Measurements from ENCODE around the gene NAV2. TPM values are rescaled to one million over a fixed set of nuclear protein-coding genes. Genes with fewer than 3 reads are reported as not detected.

The NAV2 gene
- total and polyA plus RNA-seq, 2 donors from 2014 or later, result 5.9 to 37.7 TPM

GRCh38 chr11:20112291-20113148 lies 399.9 kb downstream of the NAV2 start:
- peaks cover 2 to 38% (median 6%) of the 10 kb centered on the region in 3 donors for H3K36me3 ChIP-seq (ENCODE audit: control insufficient read depth in 2 of 3, insufficient read depth in 3 of 3, low read length in 3 of 3)

GRCh38 chr11:20113149-20113438 lies 400.5 kb downstream of the NAV2 start:
- TF ChIP-seq CTCF (IDR thresholded peaks at IDR 0.05; ENCODE audit: borderline replicate concordance, extremely low read depth, insufficient read depth), result no peak
- H3K9me3 ChIP-seq (ENCODE audit: control insufficient read depth in 2 of 3, insufficient read depth in 1 of 3, low read length in 3 of 3), result no peaks in the 10 kb centered on the region
- no peak for FAIRE-seq
- H3K36me3 ChIP-seq (ENCODE audit: control insufficient read depth in 2 of 3, insufficient read depth in 3 of 3, low read length in 3 of 3), result peaks cover 2 to 36% (median 9%) of the 10 kb centered on the region in 3 donors
- intact Hi-C loops (cut with DNase I), result loop anchor here (10.0 kb wide), 1 partner anchor 158 kb away; no protein-coding TSS in a partner anchor
- no peak overlapping the region for H3K9ac ChIP-seq (ENCODE audit: low read length in 3 of 3)
- H3K4me1 ChIP-seq (ENCODE audit: control insufficient read depth in 2 of 3, insufficient read depth in 2 of 3, low read depth in 1 of 3, low read length in 3 of 3), result peaks cover 0 to 9% (median 0%) of the 10 kb centered on the region in 3 donors
- H3K27ac ChIP-seq (ENCODE audit: low read depth in 2 of 2, low read length in 2 of 2), result peak overlapping the region; percentile 82 to 83
- no peaks in the 10 kb centered on the region for H3K27me3 ChIP-seq (ENCODE audit: control insufficient read depth, insufficient read depth, low read length)
- no peak overlapping the region for H3K4me3 ChIP-seq (ENCODE audit: low read length in 3 of 3)
- peak in 2 of 5 donors; percentile 17 to 52 for DNase-seq

More at GRCh38 chr11:20112291-20113148, 399.9 kb downstream of the NAV2 start:
- H3K4me1 ChIP-seq (ENCODE audit: control insufficient read depth in 2 of 3, insufficient read depth in 2 of 3, low read depth in 1 of 3, low read length in 3 of 3), result peaks cover 0 to 9% (median 0%) of the 10 kb centered on the region in 3 donors
- no peaks in the 10 kb centered on the region for H3K9me3 ChIP-seq (ENCODE audit: control insufficient read depth in 2 of 3, insufficient read depth in 1 of 3, low read length in 3 of 3)
- no peak for TF ChIP-seq CTCF (IDR thresholded peaks at IDR 0.05; ENCODE audit: borderline replicate concordance, extremely low read depth, insufficient read depth)
- intact Hi-C loops (cut with DNase I), result loop anchor here (10.0 kb wide), 1 partner anchor 158 kb away; no protein-coding TSS in a partner anchor
- no peak overlapping the region for H3K4me3 ChIP-seq (ENCODE audit: low read length in 3 of 3)
- peak overlapping the region; percentile 82 to 83 for H3K27ac ChIP-seq (ENCODE audit: low read depth in 2 of 2, low read length in 2 of 2)
- H3K27me3 ChIP-seq (ENCODE audit: control insufficient read depth, insufficient read depth, low read length), result no peaks in the 10 kb centered on the region
- DNase-seq (peak in 1 of 5 donors; percentile 92), FAIRE-seq (no peak)
- peak overlapping the region in 1 of 3 donors; percentile 23 for H3K9ac ChIP-seq (ENCODE audit: low read length in 3 of 3)

- TF ChIP-seq CTCF (IDR thresholded peaks at IDR 0.05; ENCODE audit: borderline replicate concordance, extremely low read depth, insufficient read depth), result no peak
- Histone ChIP-seq H3K9me3 (ENCODE audit: control insufficient read depth in 2 of 3, insufficient read depth in 1 of 3, low read length in 3 of 3) (no peaks in the 10 kb centered on the region), H3K4me1 (ENCODE audit: control insufficient read depth in 2 of 3, insufficient read depth in 2 of 3, low read depth in 1 of 3, low read length in 3 of 3) (peaks cover 0 to 9% (median 0%) of the 10 kb centered on the region in 3 donors), H3K36me3 (ENCODE audit: control insufficient read depth in 2 of 3, insufficient read depth in 3 of 3, low read length in 3 of 3) (peaks cover 2 to 41% (median 11%) of the 10 kb centered on the region in 3 donors), H3K9ac (ENCODE audit: low read length in 3 of 3) (no peak overlapping the region), H3K27ac (ENCODE audit: low read depth in 2 of 2, low read length in 2 of 2) (no peak overlapping the region), H3K27me3 (ENCODE audit: control insufficient read depth, insufficient read depth, low read length) (no peaks in the 10 kb centered on the region), H3K4me3 (ENCODE audit: low read length in 3 of 3) (no peak overlapping the region)
- no peak for FAIRE-seq
- intact Hi-C loops (cut with DNase I), result loop anchor here (10.0 kb wide), 1 partner anchor 160 kb away; no protein-coding TSS in a partner anchor
- no peak for DNase-seq
These were observed 402.0 kb downstream of the NAV2 start for GRCh38 chr11:20114588-20114987.

Data from kidney (tissue), 14 donors.